Measurements from ENCODE around the gene SLC9A8.

SLC9A8 gene

DNA sequence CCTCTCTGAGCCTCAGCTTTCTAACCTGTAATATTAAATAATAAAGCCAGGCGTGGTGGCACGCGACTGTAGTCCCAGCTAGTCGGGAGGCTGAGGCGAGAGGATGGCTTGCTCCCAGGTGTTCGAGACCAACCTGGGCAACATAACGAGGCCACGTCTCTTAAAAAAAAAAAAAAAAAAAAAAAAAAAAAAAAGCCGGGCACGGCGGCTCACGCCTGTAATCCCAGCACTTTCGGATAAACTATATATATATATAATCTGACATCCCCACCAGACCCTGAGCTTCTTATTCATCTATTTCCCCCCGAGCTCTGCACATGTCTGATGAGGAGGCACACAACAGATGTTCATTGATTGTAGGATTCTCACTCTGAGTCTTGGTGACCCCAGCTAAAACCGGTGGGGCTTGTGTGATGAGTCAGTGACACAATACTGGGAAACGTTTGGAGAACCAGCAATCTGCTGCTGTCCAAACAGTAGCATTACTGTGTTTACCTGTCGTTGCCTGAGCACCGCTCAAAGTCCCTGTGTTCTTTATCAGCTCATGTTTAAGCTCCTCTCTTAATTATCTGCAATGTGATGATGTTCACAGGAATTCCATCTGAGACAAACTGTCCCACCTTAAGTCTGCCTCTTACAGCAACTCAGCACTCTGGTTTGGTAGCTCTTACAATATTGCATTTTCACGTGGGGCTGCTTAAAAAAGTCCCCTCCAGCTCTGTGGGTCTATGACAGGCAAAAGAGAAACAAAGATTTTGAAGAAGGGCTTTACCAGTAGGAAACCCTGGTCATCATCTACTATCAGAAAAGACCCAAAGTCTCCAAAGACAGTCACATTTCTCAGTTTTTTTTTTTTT lies 103.7 kb downstream of the SLC9A8 start:
- DNase-seq (ENCODE audit: low spot score), result no peak

GRCh38 chr20:49918446-49918845 lies 105.8 kb downstream of the SLC9A8 start:
- no peak for DNase-seq (ENCODE audit: low spot score)

DNA sequence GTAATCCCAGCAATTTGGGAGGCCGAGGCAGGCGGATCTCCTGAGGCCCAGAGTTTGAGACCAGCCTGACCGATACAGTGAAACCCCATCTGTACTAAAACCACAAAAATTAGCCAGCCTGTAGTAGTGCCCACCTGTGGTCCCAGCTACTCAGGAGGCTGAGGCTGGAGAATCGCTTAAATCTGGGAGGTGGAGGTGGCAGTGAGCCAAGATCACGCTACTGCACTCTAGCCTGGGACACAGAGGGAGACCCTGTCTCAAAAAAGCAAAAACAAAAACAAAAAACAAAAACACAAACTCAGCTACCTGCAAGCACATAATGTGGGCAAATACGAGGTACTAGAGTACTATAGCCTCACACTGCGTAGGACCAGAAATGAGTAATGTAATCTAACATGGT lies 106.4 kb downstream of the SLC9A8 start:
- DNase-seq (ENCODE audit: low spot score), result no peak

DNA sequence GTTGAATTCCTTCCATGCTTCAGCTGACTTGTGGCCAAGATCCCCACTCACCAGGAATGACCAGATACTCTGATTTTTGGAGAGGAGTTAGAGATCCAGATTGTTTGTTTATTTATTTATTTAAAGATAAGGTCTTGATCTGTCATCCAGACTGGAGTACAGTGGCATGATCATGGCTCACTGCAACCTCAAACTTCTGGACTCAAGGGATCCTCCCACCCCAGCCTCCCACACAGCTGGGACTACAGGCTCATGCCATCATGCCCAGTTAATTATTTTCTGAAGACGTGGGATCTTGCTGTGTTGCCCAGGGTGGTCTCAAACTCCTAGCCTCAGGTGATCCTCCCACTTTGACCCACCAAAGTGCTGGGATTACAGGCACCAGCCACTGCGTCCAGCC lies 106.8 kb downstream of the SLC9A8 start:
- no peak for DNase-seq (ENCODE audit: low spot score)

- DNase-seq (ENCODE audit: low spot score), result no peak
Measured at GRCh38 chr20:49924247-49924646, 111.6 kb downstream of the SLC9A8 start.

- no peak for DNase-seq (ENCODE audit: low spot score)
Measured at GRCh38 chr20:49925901-49926454, 113.3 kb downstream of the SLC9A8 start.

- DNase-seq (ENCODE audit: low spot score), result peak; percentile 85
Measured at GRCh38 chr20:49928411-49929141, 115.9 kb downstream of the SLC9A8 start.

- DNase-seq (ENCODE audit: low spot score), result no peak
Measured at GRCh38 chr20:49929142-49929494, 116.5 kb downstream of the SLC9A8 start.

GRCh38 chr20:49935746-49936152 lies 123.1 kb downstream of the SLC9A8 start:
- no peak for DNase-seq (ENCODE audit: low spot score)

GRCh38 chr20:49936153-49937026 lies 123.8 kb downstream of the SLC9A8 start, which contains the start of gene RNF114:
TSS of gene RNF114 (plus strand) at chr20:49936397. CDS start at chr20:49936413, 16 bp downstream.
- peak; percentile 94 for DNase-seq (ENCODE audit: low spot score)

DNA sequence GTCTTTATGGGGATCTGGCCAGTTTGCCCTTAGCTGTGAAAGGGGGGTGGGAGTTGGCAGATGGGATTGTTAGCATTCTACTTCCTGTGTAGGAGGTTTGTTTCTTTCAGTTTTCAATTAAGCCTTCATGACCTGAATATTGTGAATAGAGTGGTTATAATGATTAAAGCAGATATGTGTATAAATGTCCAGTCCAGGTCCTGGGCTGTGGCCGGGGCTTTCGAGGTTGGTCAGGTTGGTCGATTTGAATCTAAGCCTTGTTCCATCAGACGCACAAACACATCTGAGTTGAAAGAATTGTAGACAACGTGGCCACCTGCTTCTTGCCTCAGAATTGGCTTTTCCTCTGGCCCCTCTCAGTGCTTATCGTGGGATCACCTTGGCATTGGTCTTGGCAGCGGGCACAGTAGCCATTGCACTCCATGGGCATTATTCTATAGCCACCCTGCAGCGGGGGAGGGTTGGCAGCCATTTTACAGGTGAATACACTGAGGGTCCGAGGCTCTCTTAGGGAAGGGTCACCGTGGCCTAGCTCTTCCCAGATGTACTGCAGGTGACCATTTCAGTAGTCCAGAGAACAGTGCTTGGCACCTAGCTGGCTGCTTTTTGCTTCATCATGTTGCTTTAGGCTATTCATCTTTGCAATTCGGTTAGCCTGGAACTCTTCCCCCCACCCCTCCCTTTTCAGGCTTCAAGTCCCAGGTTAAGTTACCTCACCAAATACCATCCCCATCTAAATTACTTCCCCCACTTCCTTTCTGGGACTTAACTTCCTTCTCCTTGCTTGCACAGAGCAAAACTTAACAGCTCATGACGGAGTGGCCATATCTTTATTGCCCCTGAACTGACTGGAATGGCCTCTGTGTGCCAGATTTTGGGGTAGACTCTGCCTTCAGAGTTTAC lies 124.7 kb downstream of the SLC9A8 start:
- DNase-seq (ENCODE audit: low spot score), result no peak

GRCh38 chr20:49938173-49939163 lies 125.8 kb downstream of the SLC9A8 start:
- DNase-seq (ENCODE audit: low spot score), result peak; percentile 45

GRCh38 chr20:49941456-49941855 lies 128.8 kb downstream of the SLC9A8 start:
- DNase-seq (ENCODE audit: low spot score), result no peak
